GM06990 (cell line): ENCODE results near the gene ARL14EPL.
"Not testable (repeated sequence)": the region's sequence is repeated elsewhere in the genome, so short reads cannot be mapped to it uniquely, and the experiment has no call there.

Experiments
- DNase-seq: peaks from one replicate; pipeline ENCODE4 v3.0.0-alpha.2; 2011; ENCODE audit not compliant: insufficient read length; ENCODE audit errors: extremely low read depth
- H3K27me3 ChIP-seq: replicated peaks from 2 replicates; pipeline ENCODE4 v1.6.0; 2011; ENCODE audit warnings: low read length; ENCODE audit not compliant: control insufficient read depth, insufficient read depth
- H3K36me3 ChIP-seq: 2 replicates; pipeline ENCODE4 v1.5.1; 2011; ENCODE audit warnings: low read length; ENCODE audit not compliant: control insufficient read depth, insufficient read depth
- H3K4me3 ChIP-seq: replicated peaks from 2 replicates; pipeline ENCODE4 v1.5.1; 2011; ENCODE audit warnings: low read depth, mild to moderate bottlenecking, control low read depth, low read length
- TF ChIP-seq, protein P1 (sequence below): IDR thresholded peaks from 2 replicates; pipeline ENCODE4 v1.5.1; 2011; ENCODE audit warnings: low read length, control low read depth, mild to moderate bottlenecking, inconsistent platforms; ENCODE audit not compliant: insufficient read depth, poor library complexity, severe bottlenecking

ARL14EPL gene

DNA sequence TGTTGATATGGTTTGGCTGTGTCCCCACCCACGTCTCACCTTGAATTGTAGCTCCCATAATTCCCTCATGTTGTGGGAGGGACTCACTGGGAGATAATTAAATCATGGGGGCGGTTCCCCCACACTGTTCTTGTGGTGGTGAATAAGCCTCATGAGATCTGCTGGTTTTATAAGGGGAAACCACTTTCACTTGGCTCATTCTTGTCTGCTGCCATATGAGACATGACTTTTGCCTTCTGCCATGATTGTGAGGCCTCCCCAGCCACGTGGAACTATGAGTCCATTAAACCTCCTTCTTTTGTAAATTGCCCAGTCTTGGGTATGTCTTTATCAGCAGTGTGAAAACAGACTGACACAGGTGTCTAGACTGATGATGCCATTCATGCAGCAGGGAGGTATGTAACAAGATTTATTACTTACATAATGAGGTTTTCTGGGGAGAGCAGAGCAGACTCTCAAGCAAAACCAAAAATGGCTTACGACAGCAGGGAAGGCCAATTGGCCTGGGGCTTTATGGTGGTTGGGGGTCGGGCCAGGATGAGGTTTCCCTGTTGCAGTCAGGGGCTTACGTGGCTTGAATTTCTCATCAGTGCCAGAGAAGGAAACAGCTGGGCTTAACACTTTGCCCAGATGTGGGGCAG lies 43.0 kb downstream of the ARL14EPL start:
- TF ChIP-seq, protein P1, sequence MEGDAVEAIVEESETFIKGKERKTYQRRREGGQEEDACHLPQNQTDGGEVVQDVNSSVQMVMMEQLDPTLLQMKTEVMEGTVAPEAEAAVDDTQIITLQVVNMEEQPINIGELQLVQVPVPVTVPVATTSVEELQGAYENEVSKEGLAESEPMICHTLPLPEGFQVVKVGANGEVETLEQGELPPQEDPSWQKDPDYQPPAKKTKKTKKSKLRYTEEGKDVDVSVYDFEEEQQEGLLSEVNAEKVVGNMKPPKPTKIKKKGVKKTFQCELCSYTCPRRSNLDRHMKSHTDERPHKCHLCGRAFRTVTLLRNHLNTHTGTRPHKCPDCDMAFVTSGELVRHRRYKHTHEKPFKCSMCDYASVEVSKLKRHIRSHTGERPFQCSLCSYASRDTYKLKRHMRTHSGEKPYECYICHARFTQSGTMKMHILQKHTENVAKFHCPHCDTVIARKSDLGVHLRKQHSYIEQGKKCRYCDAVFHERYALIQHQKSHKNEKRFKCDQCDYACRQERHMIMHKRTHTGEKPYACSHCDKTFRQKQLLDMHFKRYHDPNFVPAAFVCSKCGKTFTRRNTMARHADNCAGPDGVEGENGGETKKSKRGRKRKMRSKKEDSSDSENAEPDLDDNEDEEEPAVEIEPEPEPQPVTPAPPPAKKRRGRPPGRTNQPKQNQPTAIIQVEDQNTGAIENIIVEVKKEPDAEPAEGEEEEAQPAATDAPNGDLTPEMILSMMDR = no peak
- Histone ChIP-seq H3K4me3 (no peak overlapping the region), H3K36me3 (no peaks in the 10 kb centered on the region), H3K27me3 (no peaks in the 10 kb centered on the region)
- peak; percentile 30 for DNase-seq

DNA sequence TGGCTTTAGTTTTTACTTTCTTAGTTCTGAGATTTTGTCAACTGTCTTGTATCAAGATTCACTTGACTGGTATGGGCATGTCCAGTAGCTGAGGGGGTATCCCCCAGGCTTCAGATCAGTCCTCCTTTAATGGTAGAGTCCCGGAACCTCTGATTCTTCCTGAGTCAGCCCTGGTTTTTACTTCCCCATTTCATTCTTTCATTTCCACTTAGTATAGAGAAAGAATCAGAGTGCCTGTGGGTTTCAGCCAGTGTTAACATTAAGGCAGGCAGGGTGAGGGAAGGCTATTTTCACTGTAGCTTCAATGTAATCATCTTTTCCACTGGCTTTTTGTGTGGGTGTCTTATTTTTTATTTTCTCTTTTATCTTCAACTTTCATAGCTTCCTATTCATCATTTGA lies 44.2 kb downstream of the ARL14EPL start:
- peak; percentile 72 for DNase-seq
- TF ChIP-seq, protein P1 = no peak

DNA sequence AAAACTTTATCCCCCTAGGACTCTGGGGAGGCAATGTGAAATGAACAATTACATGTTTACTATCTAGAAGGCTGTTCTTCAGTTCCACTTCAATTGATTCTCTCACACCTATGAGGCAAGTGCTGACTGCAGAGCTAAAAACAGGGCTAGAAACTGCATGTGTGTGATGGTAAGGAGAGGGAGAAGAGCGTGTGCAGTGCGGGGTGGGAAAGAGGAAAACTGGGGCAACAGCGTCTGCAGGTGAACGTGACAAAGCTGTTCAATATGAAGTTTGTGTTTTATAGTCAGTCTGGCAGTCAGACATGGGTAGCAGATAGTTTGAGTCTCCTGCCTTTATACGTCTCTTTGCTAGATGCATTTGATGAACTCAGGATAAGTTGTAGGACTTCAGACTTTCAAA lies 45.9 kb downstream of the ARL14EPL start:
- DNase-seq = no peak
- TF ChIP-seq, protein P1 = no peak
- Histone ChIP-seq H3K27me3 (no peaks in the 10 kb centered on the region), H3K4me3 (no peak overlapping the region), H3K36me3 (no peaks in the 10 kb centered on the region; the same call in 1 of the 2 replicates)

More for the DNA sequence above, 44.2 kb downstream of the ARL14EPL start:
- Histone ChIP-seq H3K4me3 (no peak overlapping the region), H3K27me3 (no peaks in the 10 kb centered on the region), H3K36me3 (no peaks in the 10 kb centered on the region; the same call in 1 of the 2 replicates)

DNA sequence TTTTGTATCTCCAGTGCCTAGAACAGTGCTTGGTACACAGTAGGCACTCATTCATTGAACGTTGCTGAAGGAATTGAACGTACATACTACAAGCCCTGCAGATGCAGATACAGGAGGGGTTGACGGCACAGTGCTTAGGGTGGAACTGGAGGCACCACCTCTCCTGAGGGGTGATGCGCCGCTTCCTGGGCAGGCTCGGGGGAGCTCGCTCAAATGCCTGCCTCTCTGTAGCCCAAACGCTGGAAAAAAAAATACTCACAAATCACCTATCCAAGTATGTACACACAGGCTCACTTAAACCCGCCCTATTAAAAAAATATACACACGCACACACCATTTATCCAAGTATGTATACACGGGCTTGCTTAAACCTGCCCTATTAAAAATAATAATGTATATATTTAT lies 52.0 kb downstream of the ARL14EPL start:
- peak overlapping the region; percentile 86 for H3K4me3 ChIP-seq
- peak; percentile 36 for DNase-seq
- TF ChIP-seq, protein P1 = no peak
- H3K27me3 ChIP-seq = no peaks in the 10 kb centered on the region
- H3K36me3 ChIP-seq = no peaks in the 10 kb centered on the region; the same call in 1 of the 2 replicates

DNA sequence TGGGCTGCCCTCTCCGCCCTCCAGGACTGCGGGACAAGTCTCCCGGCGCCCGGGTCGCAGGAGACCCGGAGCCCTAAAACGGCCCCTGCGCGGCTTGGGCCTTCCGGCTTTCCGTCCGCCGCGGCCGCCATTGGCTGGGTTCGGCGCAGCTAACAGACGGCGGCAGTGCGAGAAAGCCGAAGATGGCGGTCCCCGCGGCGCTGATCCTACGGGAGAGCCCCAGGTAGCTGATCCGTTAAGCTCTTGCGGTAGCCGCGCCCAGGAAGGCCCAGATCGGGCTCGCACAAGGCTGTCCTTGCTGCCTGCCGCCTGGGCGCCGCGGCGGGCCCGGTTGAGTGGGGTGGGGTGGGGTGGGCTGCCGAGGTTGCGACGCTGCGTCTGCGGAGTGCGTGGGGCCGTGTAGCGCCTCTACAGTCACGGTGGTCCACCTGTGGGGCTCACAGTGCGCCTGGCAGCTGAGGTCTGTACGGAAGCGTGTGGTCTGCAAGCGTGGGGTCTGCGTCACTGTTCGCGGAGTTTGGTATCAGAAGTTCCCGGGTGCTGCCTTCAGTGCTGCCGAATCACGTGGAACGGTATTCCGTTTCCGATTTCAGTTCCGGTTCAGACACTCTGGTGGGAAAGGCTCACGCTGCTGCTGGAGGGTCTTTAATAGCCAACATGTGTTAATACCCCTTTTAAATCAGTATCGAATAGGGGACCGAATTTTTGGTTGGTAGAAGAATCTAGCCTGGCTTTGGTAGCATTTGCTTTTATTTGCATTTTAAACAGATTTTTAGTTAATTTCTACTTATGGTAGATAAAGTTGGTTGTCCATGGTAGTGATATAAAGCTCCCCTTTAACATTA lies 52.8 kb downstream of the ARL14EPL start, which contains the start of gene COMMD10:
TSS of gene COMMD10 (plus strand) at position 155 of the 845 bp plus-strand sequence.
- H3K4me3 ChIP-seq = peak within 1 kb of the TSS; percentile 86
- DNase-seq = peak; percentile 88

DNA sequence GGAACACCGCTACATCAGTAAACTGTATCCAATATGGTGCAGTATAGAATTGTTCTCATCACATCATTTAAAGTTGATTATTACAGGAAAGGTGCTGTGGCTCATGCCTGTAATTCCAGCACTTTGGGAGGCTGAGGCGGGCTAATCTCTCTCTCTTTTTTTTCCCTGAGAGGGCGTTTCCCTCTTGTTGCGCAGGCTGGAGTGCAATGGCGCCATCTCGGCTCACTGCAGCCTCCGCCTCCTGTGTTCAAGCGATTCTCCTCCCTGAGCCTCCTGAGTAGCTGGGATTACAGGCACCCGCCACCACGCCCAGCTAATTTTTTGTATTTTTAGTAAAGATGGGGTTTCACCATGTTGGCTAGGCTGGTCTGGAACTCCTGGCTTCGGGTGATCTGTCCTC lies 54.0 kb downstream of the ARL14EPL start:
- H3K36me3 ChIP-seq, H3K4me3 ChIP-seq, H3K27me3 ChIP-seq, DNase-seq: not testable (repeated sequence)

More for the DNA sequence above, 52.8 kb downstream of the ARL14EPL start, which contains the start of gene COMMD10:
- H3K36me3 ChIP-seq = no peaks in the 10 kb centered on the region; the same call in 1 of the 2 replicates
- TF ChIP-seq, protein P1 = no peak
- no peaks in the 10 kb centered on the region for H3K27me3 ChIP-seq
